Germinal center (tissue), 1 donor: ENCODE measurements around the gene HOXB1.

Experiments
- DNase-seq: peaks from one replicate; pipeline ENCODE4 v3.0.0; 2012; ENCODE audit warnings: mixed read lengths, low spot score

HOXB1 gene

DNA sequence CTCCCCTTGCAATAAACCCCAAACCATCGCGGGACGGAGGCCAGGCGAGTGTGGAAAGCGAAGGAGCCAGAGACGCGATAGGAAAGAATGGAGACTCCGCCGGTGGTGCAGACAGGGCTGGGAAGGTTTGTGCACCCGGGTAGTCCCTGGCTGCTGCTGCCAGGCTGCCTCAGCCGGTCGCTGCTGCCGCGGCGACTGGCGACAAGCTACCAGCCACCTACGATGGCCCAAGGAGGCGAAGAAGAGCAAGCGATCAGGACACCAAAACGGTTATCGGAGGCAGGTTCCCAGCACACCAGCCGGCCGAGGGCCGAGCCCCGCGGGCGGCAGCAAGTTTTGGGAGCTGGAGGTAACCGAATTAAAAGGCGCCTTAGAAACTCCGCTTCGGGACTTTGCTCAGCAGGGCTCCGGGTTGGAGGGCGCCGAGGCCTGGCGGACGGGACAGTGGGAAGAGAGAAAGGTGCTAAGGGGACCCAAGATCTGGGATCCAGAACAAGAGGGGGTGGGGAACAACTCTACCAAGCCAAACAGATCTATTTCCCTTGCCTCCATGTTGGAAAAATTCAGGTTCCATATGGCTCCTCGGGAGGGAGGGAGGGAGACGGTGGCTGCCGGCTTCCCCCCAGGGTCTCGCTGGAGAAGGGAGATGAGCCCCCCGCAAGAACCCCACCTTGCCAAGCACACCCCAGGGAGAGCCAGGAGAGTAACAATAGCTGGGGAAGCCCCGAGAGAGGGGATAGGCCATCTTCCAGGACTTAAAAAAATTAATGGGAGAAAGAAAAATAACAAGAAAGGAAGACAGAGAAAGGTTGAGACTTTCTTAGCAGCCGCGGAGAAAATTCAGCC lies 23.8 kb upstream of the HOXB1 start:
- DNase-seq = no peak

DNA sequence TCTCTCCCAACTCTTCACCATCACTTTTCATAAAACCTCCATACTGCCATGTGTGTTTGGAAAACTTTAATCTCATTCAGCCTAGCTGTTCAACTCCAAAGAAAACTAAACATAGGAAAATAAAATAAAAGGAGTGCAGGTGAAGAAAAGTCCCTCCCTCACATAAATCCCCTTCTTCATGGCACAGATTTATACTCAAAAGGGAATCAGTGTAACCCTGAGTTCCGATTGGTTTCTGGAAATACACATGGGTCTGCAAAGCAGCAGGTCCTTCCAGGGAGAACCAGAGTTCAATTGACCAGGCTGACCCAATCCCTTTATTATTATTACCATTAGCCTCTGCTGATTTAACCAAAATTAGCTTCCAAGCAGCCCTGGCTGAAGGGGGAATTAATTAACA lies 23.0 kb upstream of the HOXB1 start:
- DNase-seq = no peak

DNA sequence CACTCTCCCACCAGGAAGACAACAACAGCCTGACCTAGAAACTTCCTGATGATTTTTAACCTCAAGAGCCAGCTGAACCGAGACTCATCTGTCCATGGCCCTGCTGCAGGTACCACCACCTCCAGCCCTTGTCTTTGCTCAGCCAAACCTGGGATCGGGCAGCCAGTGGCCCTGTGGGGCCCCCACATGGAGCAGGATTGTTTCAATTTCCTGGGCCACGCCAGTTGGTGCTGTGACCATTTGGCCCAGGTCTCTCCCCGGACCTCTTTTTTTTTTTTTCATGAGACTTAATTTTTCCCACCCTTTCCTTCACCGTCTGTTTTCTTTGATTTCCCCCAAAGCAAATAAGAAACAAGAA lies 22.4 kb upstream of the HOXB1 start:
- no peak for DNase-seq

DNA sequence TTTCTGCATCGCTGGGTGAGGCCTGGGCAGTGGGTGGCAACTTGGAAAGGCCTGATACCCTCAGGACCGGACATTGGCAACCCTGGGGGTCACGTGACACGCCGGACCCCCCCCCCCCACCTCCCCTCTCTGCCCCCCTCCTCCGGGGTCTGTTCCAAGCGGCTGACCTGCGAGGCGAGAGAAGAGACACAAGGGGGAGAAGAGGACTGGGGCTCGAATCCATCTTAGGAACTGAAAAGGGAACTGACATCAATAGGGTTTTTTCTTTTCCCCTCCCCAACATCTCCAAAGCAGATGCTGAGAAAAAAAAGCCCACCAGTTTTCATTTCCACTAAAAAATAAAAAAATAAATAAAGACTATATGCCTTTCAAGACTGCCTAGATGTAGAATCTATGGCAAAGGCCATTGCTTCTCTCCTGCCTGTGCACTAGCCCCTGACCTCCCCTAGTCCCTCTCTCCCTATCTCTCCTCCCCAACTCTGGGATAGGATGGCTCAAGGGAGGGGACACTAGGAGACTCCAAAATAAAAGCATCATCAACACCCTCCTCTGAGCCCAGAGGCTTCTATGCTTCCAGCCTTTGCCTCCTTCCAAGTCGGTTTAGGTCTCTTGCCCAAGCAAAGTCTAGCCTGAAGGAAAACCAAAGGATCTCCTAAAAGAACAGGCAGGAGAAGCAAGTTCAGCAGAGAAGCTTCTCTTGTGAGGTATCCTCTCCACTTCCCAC lies 21.8 kb upstream of the HOXB1 start:
- no peak for DNase-seq

DNA sequence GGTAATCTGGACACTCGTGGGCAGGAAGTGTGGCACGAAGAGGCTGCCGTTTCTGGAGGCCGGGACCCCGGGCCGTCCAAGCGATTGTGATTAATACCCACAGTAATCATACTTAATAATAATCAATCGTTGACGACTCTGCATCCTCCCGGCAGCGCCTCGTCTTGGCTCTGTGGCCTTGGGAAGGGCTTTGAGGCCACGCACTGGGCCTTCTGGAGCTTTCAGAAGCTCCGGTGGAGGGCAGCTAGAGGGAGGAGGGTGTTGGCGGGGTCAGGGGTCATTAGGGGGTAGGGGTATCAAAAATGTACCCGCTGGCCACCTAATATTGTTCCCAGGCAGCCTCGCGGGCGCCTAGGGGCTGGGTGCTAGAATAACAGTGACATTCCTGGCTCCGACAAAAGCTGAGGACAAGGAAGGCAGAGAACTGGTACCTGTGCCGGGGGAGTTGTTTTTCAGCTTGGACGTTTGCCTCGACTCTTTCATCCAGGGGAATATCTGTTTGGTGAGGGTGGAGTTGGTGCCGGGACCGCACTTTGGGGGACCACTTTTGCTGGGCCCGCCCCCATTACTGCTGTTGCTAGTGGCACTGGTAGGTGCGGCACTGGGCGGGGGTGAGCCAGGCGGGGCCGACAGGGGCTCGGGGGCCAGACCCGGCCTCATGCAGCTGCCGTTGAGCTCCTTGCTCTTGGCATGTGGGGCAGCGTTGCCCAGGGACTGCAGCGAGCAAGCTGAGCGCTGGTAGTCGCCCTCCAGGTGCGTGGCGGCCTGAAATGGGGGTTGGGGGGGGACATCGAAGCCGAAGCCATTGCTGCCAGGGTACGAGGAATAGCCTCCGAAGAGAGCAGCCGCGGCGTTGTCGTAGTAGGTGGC lies 21.0 kb upstream of the HOXB1 start:
- DNase-seq = no peak

DNA sequence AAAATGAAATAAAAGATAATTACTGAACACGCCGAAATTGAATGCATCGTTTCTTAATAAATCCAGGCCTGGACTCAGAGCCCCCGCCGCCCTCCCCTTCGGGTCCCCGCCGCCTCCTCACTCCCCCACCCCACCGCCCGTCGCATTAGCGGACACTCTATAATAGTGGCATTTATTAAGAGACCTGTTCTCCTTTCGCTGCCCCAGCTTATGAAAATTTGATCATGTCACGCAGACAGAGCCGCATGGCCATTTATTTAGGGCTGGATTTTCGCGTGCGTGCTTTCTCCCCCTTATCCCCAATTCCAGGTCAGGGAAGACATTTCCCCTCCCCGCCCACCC lies 20.4 kb upstream of the HOXB1 start:
- no peak for DNase-seq

DNA sequence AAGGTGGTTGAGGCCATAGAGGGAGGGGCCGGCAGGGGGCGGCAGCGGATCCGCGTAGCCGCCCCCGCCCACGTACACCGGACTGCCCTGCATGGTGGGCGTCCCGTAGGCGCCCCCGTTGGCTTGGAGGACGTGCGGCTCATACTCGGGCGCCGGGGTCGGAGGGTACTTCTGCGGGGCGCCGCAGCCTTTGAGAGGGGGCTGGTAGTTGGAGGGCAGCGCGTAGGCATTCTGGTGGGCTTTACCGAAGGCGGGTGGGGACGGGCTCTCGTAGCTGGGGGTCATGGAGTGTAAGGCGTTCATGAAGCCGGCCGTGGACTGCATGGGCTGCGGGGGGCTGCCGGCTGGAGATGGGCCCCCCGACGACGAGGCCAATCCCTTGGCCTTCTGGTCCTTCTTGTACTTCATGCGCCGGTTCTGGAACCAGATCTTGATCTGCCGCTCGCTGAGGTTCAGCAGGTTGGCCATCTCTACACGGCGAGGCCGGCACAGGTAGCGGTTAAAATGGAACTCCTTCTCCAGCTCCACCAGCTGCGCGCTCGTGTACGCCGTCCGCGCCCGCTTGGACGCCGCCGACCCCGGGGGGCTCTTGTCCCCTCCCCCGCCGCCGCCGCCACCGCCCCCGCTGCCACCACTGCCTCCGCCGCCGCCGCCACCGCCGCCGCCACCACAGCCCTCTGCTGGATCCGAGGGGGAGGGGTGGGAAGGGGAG lies 19.8 kb upstream of the HOXB1 start:
- no peak for DNase-seq

DNA sequence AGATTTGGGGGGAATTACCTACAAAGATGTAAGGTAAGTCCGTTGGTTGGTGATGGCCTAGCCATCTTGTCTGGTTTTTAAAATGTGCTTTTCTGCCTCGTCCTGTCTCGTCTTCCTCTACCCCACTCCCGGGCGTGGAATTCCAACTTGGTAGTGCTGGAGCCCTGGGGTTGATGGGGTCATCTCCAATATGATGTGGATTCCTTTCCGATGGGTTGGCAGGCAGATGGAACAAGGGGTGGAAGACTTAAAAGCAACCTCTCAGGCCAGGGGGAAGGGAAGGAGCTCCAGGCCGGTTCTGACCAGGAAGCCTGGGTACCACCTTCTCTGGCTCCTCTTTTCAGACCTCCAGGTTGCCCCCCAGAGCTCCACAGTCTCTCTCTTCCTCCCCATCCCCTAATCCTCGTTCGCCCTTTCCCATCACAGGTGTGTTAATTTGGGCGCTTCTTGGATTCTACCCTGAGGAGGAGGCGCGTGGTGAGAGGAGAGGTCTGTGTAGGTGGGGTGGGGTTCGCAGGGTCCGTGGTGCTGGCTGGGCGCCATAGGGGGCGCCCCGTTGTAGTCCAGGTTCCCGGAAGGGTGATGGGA lies 19.2 kb upstream of the HOXB1 start:
- no peak for DNase-seq

DNA sequence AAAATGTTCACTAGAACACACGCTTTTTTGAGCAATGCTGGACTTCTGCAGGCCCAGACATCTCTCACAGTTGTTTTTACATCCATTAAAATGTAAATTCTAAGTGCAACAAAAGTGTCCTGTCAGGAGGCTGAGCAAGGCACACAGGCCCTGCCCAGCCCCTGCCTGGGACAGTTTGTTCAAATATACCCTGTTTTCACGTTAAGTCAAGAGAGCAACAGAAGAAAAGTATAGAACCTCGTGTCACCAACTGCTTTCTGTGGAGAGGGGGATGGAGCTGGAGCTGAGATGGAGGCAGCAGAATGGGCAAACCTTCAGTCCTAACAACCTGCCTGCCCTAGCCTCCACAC lies 18.4 kb upstream of the HOXB1 start:
- no peak for DNase-seq

DNA sequence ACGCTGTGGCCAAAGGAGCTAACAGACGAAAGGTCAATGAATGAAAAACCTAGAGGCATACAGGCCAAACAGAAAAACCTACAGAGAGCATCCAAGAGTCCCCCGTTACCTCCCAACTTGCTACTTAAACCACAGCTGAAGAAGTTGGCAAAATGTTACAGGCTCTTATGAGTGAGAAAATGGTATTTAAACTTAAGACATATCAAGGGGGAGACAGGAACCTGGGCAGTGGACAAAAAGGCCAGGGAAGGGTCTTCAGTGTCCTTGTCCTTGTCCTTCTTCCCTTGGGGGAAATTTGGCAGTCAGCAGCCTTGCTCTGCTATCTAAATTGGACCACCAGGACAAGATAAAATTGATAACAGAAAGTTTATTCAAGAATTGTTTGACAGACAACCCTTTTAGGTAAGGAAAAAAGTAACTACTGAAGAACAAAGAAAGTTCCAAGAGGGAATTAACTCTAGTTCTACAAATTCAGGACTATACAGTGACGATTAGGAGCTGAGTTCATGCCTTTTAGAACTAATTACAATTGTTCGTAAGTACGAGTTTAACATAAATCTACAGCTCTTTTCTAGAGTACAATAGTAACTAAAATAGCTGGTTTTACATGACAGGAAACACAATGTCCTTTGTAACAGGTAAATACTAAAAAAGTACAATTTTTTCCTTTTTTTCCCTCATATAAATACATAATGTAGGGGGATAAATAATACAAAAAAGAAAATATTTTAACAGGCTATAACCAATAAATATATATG lies 17.9 kb upstream of the HOXB1 start:
- no peak for DNase-seq

DNA sequence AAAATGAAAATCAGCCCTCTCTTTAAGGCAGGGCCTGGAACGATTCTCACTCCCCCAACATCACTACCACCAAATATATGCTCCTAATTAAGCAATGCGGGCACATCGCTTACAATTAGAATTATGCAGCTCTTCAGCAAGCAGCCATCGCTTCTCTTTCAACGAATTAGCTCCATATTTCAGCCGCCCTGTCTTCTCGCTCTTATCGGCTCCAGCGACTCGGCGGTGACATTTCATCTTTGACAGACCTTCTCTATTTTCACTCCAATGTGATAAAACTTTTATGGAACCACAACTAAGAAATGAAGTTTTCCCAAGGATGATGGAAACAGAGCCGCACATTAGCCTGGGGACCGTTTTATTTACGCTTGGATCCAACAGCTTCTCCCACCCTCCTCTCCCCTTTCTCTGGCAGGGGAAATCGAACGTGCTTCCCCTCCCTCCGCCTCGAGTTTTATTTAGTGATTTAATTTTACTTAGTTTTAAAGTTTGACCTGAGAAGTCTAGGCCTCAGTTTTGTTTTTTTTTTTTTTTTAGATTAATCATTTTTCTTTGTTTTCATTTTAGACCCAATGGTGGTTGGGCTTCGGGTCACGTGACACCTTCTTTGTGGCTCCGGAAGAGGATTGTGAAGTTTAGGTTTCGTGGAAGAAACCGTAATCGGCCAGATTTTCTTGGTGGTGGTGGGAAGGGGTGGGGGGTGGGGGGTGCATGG lies 17.2 kb upstream of the HOXB1 start:
- no peak for DNase-seq

DNA sequence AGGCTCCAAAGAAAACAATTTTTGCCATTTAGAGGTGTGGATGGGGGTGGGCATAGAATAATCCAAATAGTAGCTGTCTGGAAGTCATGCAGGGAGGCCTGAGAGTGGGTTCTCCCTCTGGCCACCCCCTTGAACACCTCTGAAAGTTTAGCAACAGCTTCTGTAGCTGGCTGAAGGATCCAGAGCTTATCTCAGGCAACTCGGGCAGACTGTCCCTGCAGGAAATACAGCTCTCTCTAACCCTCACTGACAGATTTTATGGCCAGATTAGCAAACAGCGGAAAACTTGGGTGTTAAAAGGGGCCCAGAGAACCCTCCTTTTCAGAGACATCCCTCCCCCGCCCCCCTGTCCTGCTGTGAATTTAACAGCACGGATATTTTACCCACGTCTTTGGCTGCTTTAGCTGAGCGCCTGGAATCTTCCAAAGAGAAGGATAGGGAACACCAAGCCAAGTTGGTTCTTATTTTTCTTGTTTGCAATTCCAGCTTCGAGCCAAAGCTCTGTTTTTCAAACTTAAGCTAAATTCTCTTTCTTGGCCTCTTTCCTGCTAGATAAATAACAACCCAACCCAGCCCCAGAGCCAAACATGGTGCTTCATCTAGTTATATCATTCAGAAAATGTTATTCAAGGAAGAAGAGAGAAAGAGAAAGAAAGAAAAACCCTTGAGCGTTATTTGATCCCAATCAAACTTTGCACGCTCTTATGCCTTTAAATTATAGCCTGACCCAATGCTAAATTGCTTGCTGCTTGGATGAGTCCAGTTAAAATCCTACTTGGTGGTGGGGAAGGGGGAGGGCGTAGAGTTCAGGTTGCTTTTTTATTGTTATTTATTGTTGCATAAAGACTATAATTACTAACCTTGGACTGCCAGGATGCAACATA lies 16.4 kb upstream of the HOXB1 start:
- DNase-seq = no peak

DNA sequence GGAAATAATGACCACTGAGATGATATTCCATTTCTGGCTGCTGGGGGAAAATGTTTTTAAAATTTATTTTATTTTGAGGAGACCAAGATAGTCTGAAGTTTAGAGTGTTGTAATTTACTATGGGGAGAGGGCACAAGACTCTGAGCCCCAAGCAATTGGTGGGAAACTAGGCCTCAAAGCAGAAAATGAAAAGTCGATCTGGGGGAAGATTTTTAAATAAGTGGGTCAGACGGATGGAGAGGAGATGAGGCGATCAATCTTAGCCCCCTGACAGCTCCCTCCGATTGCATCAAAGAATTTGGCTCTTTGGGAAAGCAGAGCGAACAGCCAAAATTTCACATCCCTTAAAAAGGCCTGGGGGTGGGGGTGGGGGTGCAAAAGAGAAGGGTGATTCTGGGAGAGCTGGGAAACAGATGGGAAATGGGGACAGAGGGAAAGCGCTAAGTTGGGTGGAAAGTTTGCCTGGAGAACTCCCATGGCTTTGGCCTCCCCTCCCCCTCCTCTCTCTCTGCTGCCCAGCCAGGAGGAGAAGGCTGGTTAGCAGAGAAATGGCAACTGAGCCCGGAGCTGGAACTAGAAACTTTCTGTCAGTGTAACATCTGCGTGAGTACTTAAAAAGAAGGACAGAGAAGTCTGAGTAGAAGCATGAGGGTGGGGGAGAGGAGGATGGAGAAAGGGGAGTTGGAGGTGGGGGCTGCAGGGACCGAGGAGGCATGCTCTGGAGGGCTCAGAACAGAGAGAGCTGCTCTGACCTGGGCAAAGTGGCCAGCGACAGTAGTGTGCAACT lies 15.5 kb upstream of the HOXB1 start:
- no peak for DNase-seq

DNA sequence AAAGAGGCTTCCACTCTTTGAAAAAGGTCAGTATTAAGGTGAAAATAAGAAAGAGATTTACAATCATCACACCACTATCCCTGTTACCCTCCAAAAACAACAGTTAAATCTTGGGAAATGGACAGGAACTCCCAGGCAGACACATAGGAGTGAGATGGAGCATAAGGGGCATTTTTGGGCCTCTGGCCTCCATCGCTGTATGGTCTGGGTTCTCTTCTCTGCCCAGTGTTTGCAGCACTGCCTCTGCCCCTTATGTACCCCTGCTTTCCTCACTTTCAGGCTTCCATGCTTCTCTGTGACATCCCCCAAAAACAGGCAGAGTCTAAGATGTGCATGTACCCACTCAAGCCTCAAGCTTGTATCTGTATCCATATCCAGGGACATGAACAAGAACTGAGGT lies 14.7 kb upstream of the HOXB1 start:
- DNase-seq = no peak

DNA sequence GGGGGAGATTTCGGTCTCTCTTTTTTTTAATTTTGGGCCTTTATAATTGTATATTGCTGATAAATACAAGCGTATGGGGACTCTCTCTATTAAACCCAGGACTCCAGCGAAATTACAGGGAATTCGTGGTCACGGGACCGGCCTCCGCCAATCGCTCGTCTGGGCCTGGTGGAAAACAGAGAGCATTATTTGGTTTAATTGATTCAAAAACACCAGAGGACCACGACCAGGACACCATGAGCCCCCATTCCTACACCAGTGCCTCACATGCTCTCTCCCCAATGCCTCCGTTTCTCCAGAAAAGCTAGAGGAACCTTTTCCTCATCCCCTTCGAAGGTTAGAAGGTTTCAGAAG lies 14.2 kb upstream of the HOXB1 start, which contains the start of gene HOXB2:
Gene HOXB2, minus strand, starts transcription at position 88 of the 354 bp plus-strand sequence. CDS start 198 bp downstream, outside the sequence.
- no peak for DNase-seq

DNA sequence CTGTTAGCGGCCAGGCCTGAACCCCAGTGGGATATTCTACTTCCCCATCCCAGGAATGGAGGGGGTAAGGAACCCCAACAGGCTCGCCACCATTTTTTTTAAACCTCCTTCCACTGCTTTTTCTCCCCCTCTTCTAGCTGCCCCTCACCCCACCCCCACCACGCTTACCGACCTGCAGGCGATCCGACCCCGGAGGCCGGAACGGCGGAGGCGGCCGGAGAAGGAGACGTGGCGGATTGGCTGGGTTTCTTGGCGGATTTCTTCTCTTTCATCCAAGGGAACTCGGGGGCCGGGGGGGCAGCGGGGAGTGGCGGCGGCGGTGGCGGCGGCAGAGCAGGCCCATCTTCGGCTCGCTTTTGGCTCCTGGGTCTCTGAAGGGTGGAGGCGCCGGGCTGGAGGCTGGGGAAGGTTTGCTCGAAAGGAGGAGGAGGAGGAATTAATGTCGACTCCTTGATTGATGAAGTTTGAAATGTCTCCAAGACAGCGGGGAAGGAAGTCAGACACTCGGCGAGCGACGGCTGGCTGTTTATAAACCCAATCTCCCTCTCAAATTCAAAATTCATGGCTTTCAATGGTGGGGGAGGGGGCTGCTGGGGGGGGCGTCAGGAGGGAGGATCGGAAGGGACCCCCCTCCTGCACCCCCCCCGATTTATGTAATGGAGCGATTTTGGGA lies 13.7 kb upstream of the HOXB1 start:
- DNase-seq = no peak

DNA sequence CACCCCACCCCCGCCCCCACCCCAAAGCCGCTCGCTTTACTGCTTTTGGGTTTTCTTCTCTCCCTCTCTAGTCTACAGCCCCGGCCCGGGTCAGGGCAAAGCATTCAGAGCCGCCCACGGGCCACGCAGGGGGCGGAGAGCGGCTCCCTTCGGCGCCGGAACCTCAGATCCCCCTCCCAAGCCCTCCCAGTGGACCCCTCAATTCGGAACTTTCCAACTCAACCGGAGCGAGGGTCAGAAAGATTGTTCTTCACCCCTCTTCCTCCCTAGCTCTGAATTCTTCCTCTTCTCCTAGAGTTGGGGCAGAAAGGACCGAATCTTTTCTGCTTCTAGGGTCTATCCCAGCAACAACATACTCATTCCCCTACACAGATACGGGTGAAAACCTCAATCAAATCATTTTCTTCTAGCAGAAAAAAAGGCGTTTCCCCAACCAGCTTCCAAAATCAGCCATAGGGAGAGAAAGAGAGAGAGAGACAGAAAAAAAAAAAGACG lies 13.1 kb upstream of the HOXB1 start:
- DNase-seq = no peak
